Activated CD4-positive, alpha-beta T cell treated with anti-CD3 and anti-CD28 coated beads, Interleukin-2, amount 10 ng/mL, durations not matched to agents 7 days and 5 days (primary cell): ENCODE data around the gene ZFYVE9. TPM values are rescaled to one million over a fixed set of nuclear protein-coding genes. Genes with fewer than 3 reads are reported as not detected.
"Not testable (repeated sequence)": the region's sequence is repeated elsewhere in the genome, so short reads cannot be mapped to it uniquely, and the experiment has no call there.

Experiments
- CTCF ChIA-PET: fragments of 350-600 bp; sonication (Branson Sonifier 250); formaldehyde crosslinking; loops from one replicate; lab custom pipeline; 2021; ENCODE audit warnings: antibody characterized with exemption; lab: Charles Lee
- POLR2A ChIA-PET: fragments of 350-600 bp; sonication (Branson Sonifier 250); formaldehyde crosslinking; loops from one replicate; lab custom pipeline; 2021; ENCODE audit warnings: antibody characterized with exemption; lab: Charles Lee
- DNase-seq: peaks from one replicate; pipeline ENCODE4 v3.0.0-alpha.2; 2020
- H3K27ac Mint-ChIP-seq: one replicate; pipeline ENCODE4 v1.8.0; 2021; ENCODE audit warnings: mild to moderate bottlenecking, moderate library complexity, mixed read lengths
- H3K27me3 Mint-ChIP-seq: one replicate; pipeline ENCODE4 v1.8.0; 2021; ENCODE audit warnings: mixed read lengths
- H3K36me3 Mint-ChIP-seq: one replicate; pipeline ENCODE4 v1.8.0; 2021; ENCODE audit warnings: low read depth, mixed read lengths
- H3K4me1 Mint-ChIP-seq: one replicate; pipeline ENCODE4 v1.8.0; 2021; ENCODE audit warnings: mixed read lengths
- H3K4me3 Mint-ChIP-seq: one replicate; pipeline ENCODE4 v1.8.0; 2021; ENCODE audit warnings: mild to moderate bottlenecking, moderate library complexity, mixed read lengths
- H3K9me3 Mint-ChIP-seq: one replicate; pipeline ENCODE4 v1.8.0; 2021; ENCODE audit warnings: mixed read lengths
- total RNA-seq, 2 experiments: library from RNA; stranded (reverse); gene quantifications; one replicate each; pipeline ENCODE4 v1.2.3, GENCODE V29; 2021

Gene ZFYVE9
- total RNA-seq, 2 experiments from 2014 or later, result 1.5 to 1.6 TPM

GRCh38 chr1:52186449-52186848 is 44.6 kb downstream of the ZFYVE9 start:
- ChIA-PET CTCF (interaction anchor here (0.6 to 0.7 kb wide), 2 partner anchors 27 to 28 kb away, joined by 3 read pairs; no protein-coding TSS in a partner anchor), POLR2A (no interaction called here)
- no peaks in the 10 kb centered on the region for H3K36me3 Mint-ChIP-seq
- no peaks in the 10 kb centered on the region for H3K4me1 Mint-ChIP-seq
- DNase-seq, result no peak
- H3K4me3 Mint-ChIP-seq, result no peak overlapping the region
- no peaks in the 10 kb centered on the region for H3K27me3 Mint-ChIP-seq
- H3K9me3 Mint-ChIP-seq, result no peaks in the 10 kb centered on the region
- H3K27ac Mint-ChIP-seq, result no peak overlapping the region

DNA sequence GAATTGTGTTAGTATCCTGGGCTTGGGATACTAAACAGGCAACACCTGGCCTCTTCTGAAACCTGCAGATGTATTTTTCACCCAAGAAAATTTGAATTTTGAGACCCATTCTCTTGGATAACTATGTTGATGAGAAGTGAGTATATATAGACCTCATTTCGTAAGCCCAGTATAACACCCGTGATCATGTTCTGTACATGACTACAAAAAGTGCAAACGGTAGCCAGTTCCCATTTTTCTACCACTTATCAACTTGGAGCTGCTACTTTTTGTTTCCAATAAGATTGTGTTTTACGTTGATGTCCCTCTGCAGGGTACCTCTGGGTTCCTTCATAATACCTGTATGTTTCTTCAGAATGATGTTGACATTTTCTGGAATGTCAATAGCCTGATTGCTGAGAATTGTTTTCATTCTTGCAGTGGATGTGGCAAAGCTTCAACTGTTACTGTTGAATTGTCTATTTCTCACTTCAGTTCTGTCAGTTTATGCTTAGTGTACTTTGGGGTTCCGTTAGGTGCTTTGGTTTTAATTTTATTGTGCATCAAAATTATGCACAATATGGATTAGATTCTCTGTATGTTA is 48.1 kb downstream of the ZFYVE9 start:
- POLR2A ChIA-PET, result no interaction called here
- no peaks in the 10 kb centered on the region for H3K4me1 Mint-ChIP-seq
- no peaks in the 10 kb centered on the region for H3K9me3 Mint-ChIP-seq
- no peak overlapping the region for H3K4me3 Mint-ChIP-seq
- CTCF ChIA-PET, result no interaction called here
- no peak for DNase-seq
- H3K27me3 Mint-ChIP-seq, result no peaks in the 10 kb centered on the region
- H3K27ac Mint-ChIP-seq, result no peak overlapping the region
- H3K36me3 Mint-ChIP-seq, result no peaks in the 10 kb centered on the region

DNA sequence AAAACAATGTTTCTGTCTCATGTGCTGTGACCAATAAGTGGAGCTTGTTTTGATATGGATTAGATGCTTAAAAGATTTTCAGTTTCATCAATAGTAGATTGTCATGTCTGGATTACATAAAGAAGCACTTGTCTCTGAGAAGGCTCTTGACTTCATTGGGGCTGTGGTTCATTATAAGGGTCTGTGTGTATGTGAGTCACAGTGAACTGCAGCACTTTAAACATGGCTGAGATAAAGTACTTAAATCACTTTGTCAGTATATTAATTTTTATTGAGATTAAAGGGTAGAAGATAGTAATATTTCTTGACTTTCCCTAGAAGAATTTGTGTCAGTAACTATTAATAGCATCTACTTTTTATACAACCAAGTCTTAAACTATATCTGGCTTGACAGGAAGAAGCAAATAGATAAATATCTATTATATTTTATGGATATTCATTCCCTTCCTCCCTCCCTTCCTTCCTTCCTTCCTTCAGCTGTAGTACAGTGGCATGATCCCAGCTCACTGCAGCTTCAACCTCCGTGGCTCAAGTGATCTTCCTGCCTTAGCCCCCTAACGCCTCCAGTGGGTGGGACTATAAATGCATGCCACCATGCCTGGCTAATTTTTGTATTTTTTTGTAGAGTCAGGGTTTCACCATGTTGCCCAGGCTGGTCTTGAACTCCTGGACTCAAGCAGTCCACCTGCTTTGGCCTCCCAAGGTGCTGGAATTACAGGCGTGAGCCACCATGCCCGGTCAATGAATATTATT is 48.8 kb downstream of the ZFYVE9 start:
- Mint-ChIP-seq H3K9me3 (no peaks in the 10 kb centered on the region), H3K4me3 (no peak overlapping the region), H3K27me3 (no peaks in the 10 kb centered on the region), H3K4me1 (no peaks in the 10 kb centered on the region), H3K27ac (no peak overlapping the region), H3K36me3 (no peaks in the 10 kb centered on the region)
- DNase-seq, result no peak
- CTCF ChIA-PET, result no interaction called here
- POLR2A ChIA-PET, result no interaction called here

- ChIA-PET CTCF (no interaction called here), POLR2A (no interaction called here)
- H3K9me3 Mint-ChIP-seq, result no peaks in the 10 kb centered on the region
- no peak overlapping the region for H3K27ac Mint-ChIP-seq
- H3K4me3 Mint-ChIP-seq, result no peak overlapping the region
- DNase-seq, result no peak
- no peaks in the 10 kb centered on the region for H3K36me3 Mint-ChIP-seq
- H3K27me3 Mint-ChIP-seq, result no peaks in the 10 kb centered on the region
- H3K4me1 Mint-ChIP-seq, result no peaks in the 10 kb centered on the region
Measured at GRCh38 chr1:52191395-52191965, 49.6 kb downstream of the ZFYVE9 start.

GRCh38 chr1:52192024-52192423 is 50.1 kb downstream of the ZFYVE9 start:
- POLR2A ChIA-PET, result no interaction called here
- CTCF ChIA-PET, result no interaction called here
- H3K9me3 Mint-ChIP-seq, result no peaks in the 10 kb centered on the region
- no peaks in the 10 kb centered on the region for H3K36me3 Mint-ChIP-seq
- DNase-seq, result no peak
- H3K4me3 Mint-ChIP-seq, result no peak overlapping the region
- no peak overlapping the region for H3K27ac Mint-ChIP-seq
- no peaks in the 10 kb centered on the region for H3K4me1 Mint-ChIP-seq
- H3K27me3 Mint-ChIP-seq, result no peaks in the 10 kb centered on the region

DNA sequence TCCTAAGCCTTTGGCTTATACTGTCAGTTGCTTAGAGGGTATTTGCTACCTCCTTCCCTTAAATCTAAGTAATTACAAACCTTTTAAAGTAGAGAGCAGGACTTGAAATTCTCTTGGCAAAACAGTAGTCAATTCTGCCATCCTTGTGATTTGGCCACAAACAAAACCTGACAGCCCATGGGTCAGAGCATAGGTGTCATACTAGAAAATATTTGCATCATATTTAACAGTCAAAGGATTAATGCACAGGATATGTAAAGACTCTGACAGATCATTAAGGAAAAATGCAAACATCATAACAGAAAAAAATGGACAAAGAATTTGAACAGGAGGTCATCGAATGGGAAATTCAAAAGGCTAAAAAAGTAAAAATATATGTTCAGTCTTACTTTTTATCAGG is 50.5 kb downstream of the ZFYVE9 start:
- DNase-seq, result no peak
- H3K4me1 Mint-ChIP-seq, result no peaks in the 10 kb centered on the region
- no peaks in the 10 kb centered on the region for H3K36me3 Mint-ChIP-seq
- no peaks in the 10 kb centered on the region for H3K9me3 Mint-ChIP-seq
- no peaks in the 10 kb centered on the region for H3K27me3 Mint-ChIP-seq
- CTCF ChIA-PET, result no interaction called here
- H3K4me3 Mint-ChIP-seq, result no peak overlapping the region
- POLR2A ChIA-PET, result no interaction called here
- no peak overlapping the region for H3K27ac Mint-ChIP-seq

GRCh38 chr1:52193985-52194384 is 52.1 kb downstream of the ZFYVE9 start:
- Mint-ChIP-seq H3K4me3 (no peak overlapping the region), H3K36me3 (no peaks in the 10 kb centered on the region), H3K27ac (no peak overlapping the region), H3K4me1 (no peaks in the 10 kb centered on the region), H3K27me3 (no peaks in the 10 kb centered on the region), H3K9me3 (no peaks in the 10 kb centered on the region)
- POLR2A ChIA-PET, result no interaction called here
- DNase-seq, result no peak
- CTCF ChIA-PET, result no interaction called here

- Mint-ChIP-seq H3K36me3 (no peaks in the 10 kb centered on the region), H3K9me3 (no peaks in the 10 kb centered on the region), H3K27me3 (no peaks in the 10 kb centered on the region), H3K4me1 (no peaks in the 10 kb centered on the region), H3K27ac (no peak overlapping the region), H3K4me3 (no peak overlapping the region)
- no peak for DNase-seq
- CTCF ChIA-PET, result no interaction called here
- POLR2A ChIA-PET, result no interaction called here
Measured at GRCh38 chr1:52195161-52195560, 53.3 kb downstream of the ZFYVE9 start.

- H3K4me1 Mint-ChIP-seq, result no peaks in the 10 kb centered on the region
- peaks cover 3% of the 10 kb centered on the region for H3K9me3 Mint-ChIP-seq
- no peaks in the 10 kb centered on the region for H3K36me3 Mint-ChIP-seq
- no peak overlapping the region for H3K27ac Mint-ChIP-seq
- ChIA-PET CTCF (interaction anchor here (0.6 kb wide), 2 partner anchors 184 to 375 kb away, joined by 3 to 4 read pairs; no protein-coding TSS in a partner anchor), POLR2A (no interaction called here)
- H3K4me3 Mint-ChIP-seq, result no peak overlapping the region
- H3K27me3 Mint-ChIP-seq, result no peaks in the 10 kb centered on the region
- DNase-seq, result no peak
Measured at GRCh38 chr1:52203935-52204625, 62.2 kb downstream of the ZFYVE9 start.

- POLR2A ChIA-PET, result no interaction called here
- H3K27ac Mint-ChIP-seq, result no peak overlapping the region
Measured at GRCh38 chr1:52204696-52205095, 62.8 kb downstream of the ZFYVE9 start.

GRCh38 chr1:52206686-52207085 is 64.8 kb downstream of the ZFYVE9 start:
- H3K4me3 Mint-ChIP-seq, CTCF ChIA-PET, H3K36me3 Mint-ChIP-seq, H3K27me3 Mint-ChIP-seq, POLR2A ChIA-PET, DNase-seq, H3K27ac Mint-ChIP-seq, H3K9me3 Mint-ChIP-seq, H3K4me1 Mint-ChIP-seq: not testable (repeated sequence)

More at GRCh38 chr1:52204696-52205095, 62.8 kb downstream of the ZFYVE9 start:
- H3K4me1 Mint-ChIP-seq, result no peaks in the 10 kb centered on the region
- peaks cover 3% of the 10 kb centered on the region for H3K9me3 Mint-ChIP-seq
- CTCF ChIA-PET, result interaction anchor here (0.6 kb wide), 2 partner anchors 79 to 375 kb away, joined by 4 read pairs; no protein-coding TSS in a partner anchor
- no peaks in the 10 kb centered on the region for H3K27me3 Mint-ChIP-seq
- H3K4me3 Mint-ChIP-seq, result no peak overlapping the region
- no peaks in the 10 kb centered on the region for H3K36me3 Mint-ChIP-seq
- no peak for DNase-seq

GRCh38 chr1:52209429-52209828 is 67.5 kb downstream of the ZFYVE9 start:
- H3K27me3 Mint-ChIP-seq, result no peaks in the 10 kb centered on the region
- H3K27ac Mint-ChIP-seq, result no peak overlapping the region
- H3K4me1 Mint-ChIP-seq, result no peaks in the 10 kb centered on the region
- no peak overlapping the region for H3K4me3 Mint-ChIP-seq
- no peaks in the 10 kb centered on the region for H3K9me3 Mint-ChIP-seq
- no peak for DNase-seq
- H3K36me3 Mint-ChIP-seq, result no peaks in the 10 kb centered on the region
- ChIA-PET CTCF (no interaction called here), POLR2A (no interaction called here)

DNA sequence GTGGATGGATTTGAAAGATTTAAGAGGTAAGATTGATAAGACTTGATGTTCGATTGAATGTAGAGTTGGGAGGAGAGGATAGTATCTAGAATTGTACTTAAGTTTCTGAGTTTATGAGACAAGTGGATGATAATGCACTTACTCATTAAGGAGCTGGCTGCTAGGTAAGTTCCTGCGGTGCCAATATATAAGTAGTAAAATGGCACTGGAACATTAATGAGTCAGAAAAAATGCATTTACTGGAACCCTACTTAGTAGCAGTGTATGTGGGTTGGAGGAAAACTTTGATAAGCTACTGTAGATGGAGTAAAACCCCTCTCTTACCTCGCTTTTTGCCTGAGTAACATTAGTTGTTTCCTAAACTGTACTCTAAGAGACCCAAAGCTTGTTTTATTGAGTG is 68.2 kb downstream of the ZFYVE9 start:
- CTCF ChIA-PET, result no interaction called here
- no peak for DNase-seq
- Mint-ChIP-seq H3K4me3 (no peak overlapping the region), H3K36me3 (no peaks in the 10 kb centered on the region), H3K4me1 (no peaks in the 10 kb centered on the region), H3K27me3 (no peaks in the 10 kb centered on the region), H3K9me3 (no peaks in the 10 kb centered on the region), H3K27ac (no peak overlapping the region)
- POLR2A ChIA-PET, result no interaction called here
